ENCODE measurements around the gene FOXP1.

Gene FOXP1

GRCh38 chr3:71409352-71409751, 174.2 kb downstream of the FOXP1 start:
- H3K4me3 ChIP-seq (ENCODE audit: low read depth, low read length): no peak overlapping the region
- TF ChIP-seq CTCF (IDR thresholded peaks at IDR 0.05; ENCODE audit: low read depth, low read length): no peak
- no peak for DNase-seq (ENCODE audit: low read depth, low spot score)
- in situ Hi-C loops (cut with HindIII; ENCODE audit: low sequenced_read_pairs): no loop called here

- no peak for TF ChIP-seq CTCF (IDR thresholded peaks at IDR 0.05; ENCODE audit: low read depth, low read length)
- H3K4me3 ChIP-seq (ENCODE audit: low read depth, low read length): no peak overlapping the region
- in situ Hi-C loops (cut with HindIII; ENCODE audit: low sequenced_read_pairs): no loop called here
- no peak for DNase-seq (ENCODE audit: low read depth, low spot score)
Observed at GRCh38 chr3:71408903-71409302, 174.6 kb downstream of the FOXP1 start.

GRCh38 chr3:71407823-71408222, 175.7 kb downstream of the FOXP1 start:
- in situ Hi-C loops (cut with HindIII; ENCODE audit: low sequenced_read_pairs): no loop called here
- DNase-seq (ENCODE audit: low read depth, low spot score): no peak
- no peak overlapping the region for H3K4me3 ChIP-seq (ENCODE audit: low read depth, low read length)
- no peak for TF ChIP-seq CTCF (IDR thresholded peaks at IDR 0.05; ENCODE audit: low read depth, low read length)

- H3K4me3 ChIP-seq (ENCODE audit: low read depth, low read length): no peak overlapping the region
- in situ Hi-C loops (cut with HindIII; ENCODE audit: low sequenced_read_pairs): no loop called here
- no peak for DNase-seq (ENCODE audit: low read depth, low spot score)
- TF ChIP-seq CTCF (IDR thresholded peaks at IDR 0.05; ENCODE audit: low read depth, low read length): no peak
Observed at GRCh38 chr3:71406972-71407810, 176.3 kb downstream of the FOXP1 start.

- no peak for TF ChIP-seq CTCF (IDR thresholded peaks at IDR 0.05; ENCODE audit: low read depth, low read length)
- H3K4me3 ChIP-seq (ENCODE audit: low read depth, low read length): no peak overlapping the region
- DNase-seq (ENCODE audit: low read depth, low spot score): no peak
- in situ Hi-C loops (cut with HindIII; ENCODE audit: low sequenced_read_pairs): no loop called here
Observed at GRCh38 chr3:71402911-71403310, 180.6 kb downstream of the FOXP1 start.

GRCh38 chr3:71402280-71402679, 181.2 kb downstream of the FOXP1 start:
- no peak for TF ChIP-seq CTCF (IDR thresholded peaks at IDR 0.05; ENCODE audit: low read depth, low read length)
- no peak for DNase-seq (ENCODE audit: low read depth, low spot score)
- H3K4me3 ChIP-seq (ENCODE audit: low read depth, low read length): no peak overlapping the region
- in situ Hi-C loops (cut with HindIII; ENCODE audit: low sequenced_read_pairs): no loop called here

Data from astrocyte of the spinal cord (primary cell).